ENCODE measurements around the gene MTRFR.

The MTRFR gene

GRCh38 chr12:123271001-123271668 is 37.9 kb downstream of the MTRFR start:
- peak; percentile 79 to 82 for DNase-seq

GRCh38 chr12:123273166-123273565 is 39.9 kb downstream of the MTRFR start:
- no peak for DNase-seq

GRCh38 chr12:123278101-123278627 is 44.9 kb downstream of the MTRFR start:
- DNase-seq, result no peak

GRCh38 chr12:123280971-123281370 is 47.7 kb downstream of the MTRFR start:
- DNase-seq, result no peak

GRCh38 chr12:123282111-123282510 is 48.9 kb downstream of the MTRFR start:
- DNase-seq, result no peak

- DNase-seq, result no peak
Observed at GRCh38 chr12:123283461-123283860, 50.2 kb downstream of the MTRFR start.

GRCh38 chr12:123284669-123285068 is 51.4 kb downstream of the MTRFR start:
- no peak for DNase-seq

- DNase-seq, result no peak
Observed at GRCh38 chr12:123286652-123287373, 53.6 kb downstream of the MTRFR start.

GRCh38 chr12:123288751-123289346 is 55.6 kb downstream of the MTRFR start:
- no peak for DNase-seq

- no peak for DNase-seq
Observed at GRCh38 chr12:123289911-123290310, 56.7 kb downstream of the MTRFR start.

GRCh38 chr12:123293178-123293760 is 60.0 kb downstream of the MTRFR start:
- DNase-seq, result no peak

GRCh38 chr12:123305136-123305535 is 71.9 kb downstream of the MTRFR start:
- DNase-seq, result no peak

GRCh38 chr12:123306200-123306599 is 73.0 kb downstream of the MTRFR start:
- no peak for DNase-seq
